Astrocyte (in vitro differentiated cells and primary cell): Measurements from ENCODE around the gene PNPLA5.
A peak's percentile ranks its signal among the peaks of the same experiment; 100 is the strongest.

Experiments used
- EZH2 ChIP-seq: IDR thresholded peaks from 2 replicates; pipeline ENCODE4 v1.6.1; 2012; ENCODE audit warnings: mild to moderate bottlenecking, low read length, inconsistent platforms; ENCODE audit not compliant: insufficient read depth
- TF ChIP-seq, protein P1 (sequence below): IDR thresholded peaks from 2 replicates; pipeline ENCODE4 v1.5.1; 2011; ENCODE audit warnings: low read depth, mild to moderate bottlenecking, inconsistent platforms, low read length, moderate library complexity; ENCODE audit not compliant: insufficient read depth

DNA sequence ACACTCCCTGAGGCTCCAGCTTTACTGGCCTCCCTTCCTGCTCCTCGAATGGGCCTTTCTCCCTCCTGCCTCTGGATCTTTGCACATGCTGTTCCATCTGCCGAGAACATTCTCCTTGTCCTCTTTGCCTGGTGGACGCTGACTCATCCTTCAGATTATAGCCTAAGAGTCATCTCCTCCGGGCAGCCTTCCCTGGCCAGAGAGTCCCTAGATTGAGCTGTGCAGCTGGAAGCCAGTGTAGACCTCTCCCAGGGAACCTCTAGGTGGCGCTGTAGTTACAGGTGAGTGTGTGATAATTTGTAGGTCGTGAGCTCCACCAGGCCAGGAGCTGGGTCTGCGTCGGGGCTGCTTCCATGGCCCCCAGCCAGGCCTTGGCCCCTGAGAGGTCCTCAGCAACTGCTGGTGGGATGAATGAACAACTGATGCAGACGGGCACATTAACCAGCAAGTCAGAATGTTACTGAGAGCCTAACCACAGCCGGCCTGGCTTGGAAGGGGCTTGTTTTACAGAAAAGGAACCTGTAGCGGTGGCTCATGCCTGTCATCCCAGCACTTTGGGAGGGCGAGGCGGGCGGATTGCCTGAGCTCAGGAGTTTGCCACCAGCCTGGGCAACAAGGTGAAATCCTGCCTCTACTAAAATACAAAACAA, 8.7 kb downstream of the PNPLA5 start:
- TF ChIP-seq, protein P1, sequence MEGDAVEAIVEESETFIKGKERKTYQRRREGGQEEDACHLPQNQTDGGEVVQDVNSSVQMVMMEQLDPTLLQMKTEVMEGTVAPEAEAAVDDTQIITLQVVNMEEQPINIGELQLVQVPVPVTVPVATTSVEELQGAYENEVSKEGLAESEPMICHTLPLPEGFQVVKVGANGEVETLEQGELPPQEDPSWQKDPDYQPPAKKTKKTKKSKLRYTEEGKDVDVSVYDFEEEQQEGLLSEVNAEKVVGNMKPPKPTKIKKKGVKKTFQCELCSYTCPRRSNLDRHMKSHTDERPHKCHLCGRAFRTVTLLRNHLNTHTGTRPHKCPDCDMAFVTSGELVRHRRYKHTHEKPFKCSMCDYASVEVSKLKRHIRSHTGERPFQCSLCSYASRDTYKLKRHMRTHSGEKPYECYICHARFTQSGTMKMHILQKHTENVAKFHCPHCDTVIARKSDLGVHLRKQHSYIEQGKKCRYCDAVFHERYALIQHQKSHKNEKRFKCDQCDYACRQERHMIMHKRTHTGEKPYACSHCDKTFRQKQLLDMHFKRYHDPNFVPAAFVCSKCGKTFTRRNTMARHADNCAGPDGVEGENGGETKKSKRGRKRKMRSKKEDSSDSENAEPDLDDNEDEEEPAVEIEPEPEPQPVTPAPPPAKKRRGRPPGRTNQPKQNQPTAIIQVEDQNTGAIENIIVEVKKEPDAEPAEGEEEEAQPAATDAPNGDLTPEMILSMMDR, result peak; percentile 53
- no peak for TF ChIP-seq EZH2
